Muscle of back (tissue), 11 donors: ENCODE measurements around the gene USP12. TPM values are rescaled to one million over a fixed set of nuclear protein-coding genes. Genes with fewer than 3 reads are reported as not detected.
"Not testable (repeated sequence)": the region's sequence is repeated elsewhere in the genome, so short reads cannot be mapped to it uniquely, and the experiment has no call there.

Experiments
- DNase-seq, 3 donors: peaks; one replicate each; pipeline versions ENCODE4 v3.0.0 to v3.0.0-alpha.2; 2013
- polyA plus RNA-seq, 10 donors: library from polyadenylated mRNA; unstranded; fragments of 120-200 nt; gene quantifications; one replicate each; pipeline ENCODE4 v1.2.1, GENCODE V29; 2013; ENCODE audit not compliant: insufficient read length in 10 of 10

Gene USP12
- polyA plus RNA-seq, 10 donors = 17.5 to 29.9 (median 24.2) TPM

DNA sequence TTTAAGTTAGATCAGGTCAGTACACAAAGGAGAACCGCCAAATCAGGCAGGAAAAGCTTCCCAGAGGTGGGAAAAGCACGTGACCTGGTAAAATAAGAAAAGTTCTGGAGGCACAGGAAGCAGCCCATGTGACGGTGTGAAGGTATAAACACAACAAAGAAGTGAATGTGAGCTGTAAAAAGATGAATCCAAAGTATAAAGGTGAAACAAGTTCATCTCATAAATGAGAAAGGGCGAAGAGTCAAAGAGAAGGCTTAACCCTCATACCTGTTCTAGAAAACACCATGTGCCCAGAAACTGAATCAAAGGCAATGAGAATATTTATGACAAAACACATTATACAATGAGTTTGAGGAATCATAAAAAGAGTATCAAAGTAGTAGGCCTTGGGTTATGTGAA lies 47.0 kb downstream of the USP12 start:
- DNase-seq = no peak

GRCh38 chr13:27123445-27123844 lies 48.2 kb downstream of the USP12 start:
- not testable (repeated sequence) for DNase-seq

DNA sequence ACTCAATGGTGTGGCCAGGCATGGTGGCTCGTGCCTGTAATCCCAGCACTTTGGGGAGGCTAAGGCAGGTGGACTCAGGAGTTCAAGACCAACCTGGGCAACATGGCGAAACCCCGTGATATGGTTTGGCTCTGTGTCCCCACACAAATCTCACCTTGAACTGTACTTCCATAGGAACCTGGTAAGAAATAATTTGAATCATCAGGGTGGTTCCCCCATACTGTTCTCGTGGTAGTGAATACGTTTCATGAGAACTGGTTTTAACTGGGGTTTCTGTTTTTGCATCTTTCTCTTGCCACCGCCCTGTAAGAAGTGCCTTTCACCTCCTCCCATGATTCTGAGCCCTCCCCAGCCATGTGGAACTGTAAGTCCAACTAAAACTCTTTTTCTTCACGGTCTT lies 49.6 kb downstream of the USP12 start:
- DNase-seq = no peak

GRCh38 chr13:27120811-27121210 lies 50.8 kb downstream of the USP12 start:
- DNase-seq = no peak

- no peak for DNase-seq
Measured at GRCh38 chr13:27120011-27120410, 51.6 kb downstream of the USP12 start.

GRCh38 chr13:27118428-27119054 lies 53.1 kb downstream of the USP12 start:
- DNase-seq = no peak

DNA sequence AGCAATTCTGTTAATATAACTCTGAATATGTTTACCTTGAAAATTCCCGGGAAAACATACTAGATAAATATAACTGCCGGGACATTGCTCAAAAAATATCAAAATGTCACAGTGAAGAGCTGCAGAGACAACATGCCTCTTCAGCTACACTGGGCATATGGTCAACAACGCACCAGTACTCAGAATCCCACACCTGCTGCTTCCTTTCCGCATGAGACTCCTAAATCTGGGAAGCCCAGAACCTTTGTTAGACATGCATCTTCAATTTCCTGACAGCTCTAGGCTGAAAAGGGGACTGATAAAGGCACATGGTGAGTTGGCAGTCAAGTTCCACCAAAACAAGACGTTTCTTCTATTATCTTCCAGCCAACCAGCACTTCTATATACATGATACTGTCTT lies 53.7 kb downstream of the USP12 start:
- DNase-seq = peak in 1 of 3 donors; percentile 5

- DNase-seq = no peak
Measured at GRCh38 chr13:27117158-27117557, 54.5 kb downstream of the USP12 start.

- no peak for DNase-seq
Measured at GRCh38 chr13:27113436-27113835, 58.2 kb downstream of the USP12 start.

DNA sequence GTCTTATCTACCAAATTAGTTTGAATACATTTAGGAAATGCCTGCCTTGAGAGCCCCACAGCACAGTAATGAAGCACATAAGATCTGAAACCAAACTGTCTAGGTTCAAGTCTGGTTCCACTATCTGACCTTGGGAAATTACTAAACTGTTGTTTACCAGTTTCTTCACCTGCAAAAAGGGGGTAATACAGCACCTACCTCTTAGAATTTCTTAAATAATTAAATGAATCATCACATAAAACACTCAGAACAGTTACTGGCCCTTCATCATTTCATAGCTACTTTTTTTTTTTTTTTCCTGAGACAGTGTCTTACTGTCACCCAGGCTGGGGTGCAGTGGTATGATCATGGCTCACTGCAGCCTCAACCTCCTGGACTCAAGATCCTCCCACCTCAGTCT lies 59.6 kb downstream of the USP12 start:
- no peak for DNase-seq

- DNase-seq = no peak
Measured at GRCh38 chr13:27110056-27110746, 61.4 kb downstream of the USP12 start.

GRCh38 chr13:27106144-27106543 lies 65.5 kb downstream of the USP12 start:
- no peak for DNase-seq

DNA sequence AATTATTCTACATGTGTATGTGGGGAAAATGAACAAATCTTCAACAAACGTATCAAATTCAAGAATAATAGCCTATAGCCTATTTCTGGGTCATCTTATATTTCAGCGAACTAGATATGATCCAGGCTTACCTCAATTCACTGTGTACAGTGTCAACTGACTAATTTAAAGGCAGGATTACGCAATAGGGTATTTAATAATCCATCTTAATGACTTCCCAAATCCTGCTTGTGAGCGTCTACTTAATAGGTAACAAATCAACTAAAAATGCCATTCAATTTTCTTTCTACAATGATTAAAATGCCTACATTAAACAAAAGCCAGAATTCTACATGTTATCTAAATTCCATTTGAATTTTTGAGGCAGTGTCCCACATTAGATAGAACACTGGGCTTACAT lies 67.0 kb downstream of the USP12 start:
- no peak for DNase-seq

DNA sequence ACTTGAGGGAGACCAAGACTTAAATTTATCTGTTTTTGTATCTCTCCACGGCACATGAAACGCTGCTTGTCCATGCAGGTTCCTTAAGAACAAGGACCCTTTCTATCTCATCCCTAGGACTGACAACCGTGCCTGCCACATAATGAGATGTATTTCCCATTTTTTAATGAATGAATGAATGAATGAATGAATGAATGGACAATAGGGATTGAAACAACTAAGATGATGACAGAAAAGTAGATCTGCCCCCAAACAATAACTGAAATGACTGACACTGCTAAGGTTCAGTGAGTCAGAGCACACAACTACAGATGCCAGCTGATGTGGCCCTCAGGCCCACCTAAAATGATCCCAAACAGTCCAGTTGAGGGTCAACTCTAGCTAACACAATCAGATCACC lies 69.8 kb downstream of the USP12 start:
- no peak for DNase-seq

DNA sequence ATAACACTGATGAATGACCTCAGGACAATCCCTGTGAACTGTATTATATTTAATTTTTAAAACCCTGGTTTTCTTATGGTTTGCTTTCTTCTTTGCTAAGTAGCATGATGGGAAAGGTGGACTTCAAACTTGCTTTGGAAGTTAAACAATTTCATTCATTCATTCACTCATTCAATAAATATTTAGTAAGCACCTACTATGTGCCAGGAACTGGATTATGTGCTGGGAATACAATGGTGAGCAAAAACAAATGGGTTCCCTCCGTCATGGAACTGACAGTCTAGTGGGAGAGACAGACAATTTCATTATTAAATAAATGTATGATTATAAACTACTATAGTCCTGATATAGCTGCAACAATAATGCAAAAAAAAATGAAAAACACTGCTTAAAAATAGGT lies 70.3 kb downstream of the USP12 start:
- no peak for DNase-seq

DNA sequence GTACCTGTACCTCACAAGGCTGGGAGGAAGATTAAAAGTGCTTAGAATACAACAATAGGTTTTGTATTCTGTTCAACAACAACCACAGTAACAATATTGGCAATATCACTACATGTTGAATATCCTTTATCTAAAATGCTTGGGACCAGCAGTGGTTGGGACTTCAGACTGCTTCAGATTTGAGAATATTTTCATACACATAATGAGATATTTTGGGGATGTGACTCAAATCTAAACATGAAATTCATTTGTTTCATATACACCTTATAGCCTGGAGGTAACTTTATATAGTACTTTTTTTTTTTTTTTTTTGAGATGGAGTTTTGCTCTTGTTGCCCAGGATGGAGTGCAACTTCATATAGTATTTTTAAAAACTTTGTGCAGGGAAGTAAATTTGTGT lies 73.9 kb downstream of the USP12 start:
- no peak for DNase-seq

- DNase-seq = no peak
Measured at GRCh38 chr13:27091451-27091850, 80.2 kb downstream of the USP12 start.

DNA sequence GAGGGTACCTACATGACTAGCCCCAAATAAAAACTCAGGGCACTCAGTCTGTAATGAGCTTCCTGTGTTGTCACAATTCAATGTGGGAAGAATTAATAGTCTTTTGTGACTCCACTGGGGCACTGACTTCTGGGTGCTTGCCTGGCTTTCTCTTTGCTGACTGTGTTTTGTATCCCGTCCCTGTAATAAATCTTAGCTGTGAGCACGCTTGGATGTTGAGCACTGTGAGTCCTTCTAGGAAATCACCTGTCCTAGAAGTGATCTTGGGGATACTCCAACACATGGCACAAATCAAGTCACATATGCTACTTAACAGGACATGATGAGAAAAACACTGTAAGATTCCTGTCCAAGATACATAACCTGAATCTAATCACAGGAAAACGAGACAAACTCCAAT lies 83.0 kb downstream of the USP12 start:
- no peak for DNase-seq

GRCh38 chr13:27086599-27087265 lies 84.9 kb downstream of the USP12 start:
- no peak for DNase-seq

- no peak for DNase-seq
Measured at GRCh38 chr13:27083183-27083582, 88.4 kb downstream of the USP12 start.

GRCh38 chr13:27081893-27082679 lies 89.5 kb downstream of the USP12 start:
- DNase-seq = no peak
